ENCODE results near the gene MAK.
A peak's percentile ranks its signal among the peaks of the same experiment; 100 is the strongest.
"Not testable (repeated sequence)": the region's sequence is repeated elsewhere in the genome, so short reads cannot be mapped to it uniquely, and the experiment has no call there.

Gene MAK

DNA sequence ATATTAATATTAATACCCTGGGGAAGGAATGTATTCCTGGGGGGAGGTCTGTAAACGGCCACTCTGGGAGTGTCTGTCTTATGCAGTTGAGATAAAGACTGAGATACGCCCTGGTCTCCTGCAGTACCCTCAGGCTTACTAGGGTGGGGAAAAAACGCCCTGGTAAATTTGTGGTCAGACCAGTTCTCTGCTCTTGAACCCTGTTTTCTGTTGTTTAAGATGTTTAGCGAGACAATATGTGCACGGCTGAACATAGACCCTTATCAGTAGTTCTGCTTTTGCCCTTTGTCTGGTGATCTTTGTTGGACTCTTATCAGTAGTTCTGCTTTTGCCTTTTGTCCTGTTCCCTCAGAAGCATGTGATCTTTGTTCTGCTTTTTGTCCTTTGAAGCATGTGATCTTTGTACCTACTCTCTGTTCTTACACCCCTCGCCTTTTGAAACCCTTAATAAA, 15.5 kb upstream of the MAK start:
- not testable (repeated sequence) for ATAC-seq

DNA sequence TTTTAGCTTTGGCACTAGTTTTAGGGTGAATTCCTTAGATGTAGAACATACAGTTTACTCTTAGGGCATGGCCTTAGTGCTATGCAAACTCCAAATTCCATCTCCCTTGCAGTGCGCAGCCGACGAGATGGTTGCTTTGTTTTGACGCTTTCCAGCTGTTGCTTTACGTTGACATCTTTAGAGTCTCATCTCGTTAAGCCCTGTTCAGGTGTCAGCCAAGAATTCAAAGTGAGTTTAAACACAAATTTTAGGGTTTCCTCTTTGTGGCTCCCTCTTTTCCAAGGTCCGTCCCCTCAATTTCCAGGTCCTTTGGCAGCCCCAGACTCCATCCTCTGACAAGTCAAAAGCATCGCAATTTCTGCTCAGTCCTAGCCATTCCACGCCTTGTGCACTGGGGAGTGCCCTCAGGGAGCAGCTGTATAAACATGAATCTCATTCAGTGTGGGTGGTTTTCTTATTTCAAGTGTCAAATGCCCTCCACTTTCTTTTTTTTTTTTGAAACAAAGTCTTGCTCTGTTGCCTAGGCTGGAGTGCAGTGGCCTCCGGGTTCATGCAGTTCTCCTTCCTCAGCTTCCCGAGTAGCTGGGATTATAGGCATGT, 14.1 kb upstream of the MAK start:
- no peak for ATAC-seq

DNA sequence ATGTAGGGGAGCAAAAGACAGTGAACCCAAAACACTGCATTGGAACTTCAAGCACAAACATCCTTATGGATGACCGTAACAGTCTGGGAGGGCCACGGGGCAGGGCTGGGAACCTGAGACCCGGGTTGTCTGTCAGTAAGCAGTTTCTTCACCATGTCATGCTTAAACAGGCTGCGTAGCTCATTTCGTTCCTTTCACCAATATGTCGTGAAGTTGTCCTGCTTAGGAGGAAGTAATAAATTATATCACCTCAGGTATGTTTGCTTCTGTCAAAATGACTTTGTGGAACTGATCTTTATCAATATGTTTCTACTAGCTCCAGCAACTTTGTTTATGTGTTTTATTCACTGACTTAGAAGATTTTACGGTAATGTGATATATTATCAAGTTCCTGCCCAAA, 12.4 kb upstream of the MAK start:
- no peak for ATAC-seq

DNA sequence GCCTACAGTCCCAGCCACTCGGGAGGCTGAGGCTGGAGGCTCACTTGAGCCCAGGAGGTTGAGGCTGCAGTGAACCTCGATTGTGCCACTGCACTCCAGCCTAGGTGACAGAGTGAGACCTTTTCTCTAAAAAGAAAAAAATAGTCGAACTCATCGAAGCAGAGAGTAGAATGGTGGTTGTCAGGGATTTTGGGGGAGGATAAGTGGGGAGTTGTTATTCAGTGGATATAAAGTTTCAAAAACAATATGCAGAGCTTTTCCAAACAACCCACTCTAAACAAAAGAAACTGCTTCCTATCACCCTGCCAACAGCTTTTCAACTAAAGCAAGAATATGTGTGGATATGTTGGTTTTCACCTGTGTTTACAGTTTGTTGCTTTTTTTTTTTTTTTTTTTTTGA, 11.6 kb upstream of the MAK start:
- ATAC-seq, result no peak

DNA sequence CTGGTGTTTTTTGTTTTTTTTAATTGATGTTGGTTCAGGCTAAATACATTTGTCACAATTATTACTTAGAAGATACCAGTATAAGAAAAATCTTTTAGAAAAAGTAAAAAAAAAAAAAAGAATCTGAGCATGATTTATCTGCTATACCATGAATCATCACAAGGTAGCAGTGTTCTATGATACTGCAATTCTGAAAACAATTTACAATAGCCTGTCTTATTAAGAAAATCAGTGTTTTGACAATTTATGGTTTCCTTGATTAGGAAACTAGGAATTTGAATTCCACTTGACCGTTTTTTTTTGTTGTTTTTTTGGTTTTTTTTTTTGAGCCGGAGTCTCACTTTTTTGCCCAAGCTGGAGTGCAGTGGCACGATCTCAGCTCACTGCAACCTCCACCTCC, 9.3 kb upstream of the MAK start:
- no peak for ATAC-seq

DNA sequence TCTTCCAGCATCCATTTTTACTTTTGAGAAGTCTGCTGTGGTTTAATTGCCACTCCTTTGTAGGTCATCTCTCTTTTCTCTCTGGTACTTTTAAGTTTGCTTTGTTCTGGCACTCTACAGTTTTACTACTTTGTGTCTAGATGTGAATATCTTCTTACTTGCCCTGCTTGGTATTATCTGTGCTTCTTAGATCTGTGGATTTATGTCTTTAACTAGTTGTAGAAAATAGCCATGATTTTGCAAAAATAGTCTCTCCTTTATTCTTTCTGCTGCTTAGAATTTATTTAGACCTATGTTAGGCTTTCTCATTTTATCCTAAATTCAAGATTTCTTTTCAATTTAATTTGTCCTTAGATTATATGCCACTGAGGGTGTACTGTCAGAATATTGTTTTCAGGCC, 5.2 kb upstream of the MAK start:
- no peak for ATAC-seq

DNA sequence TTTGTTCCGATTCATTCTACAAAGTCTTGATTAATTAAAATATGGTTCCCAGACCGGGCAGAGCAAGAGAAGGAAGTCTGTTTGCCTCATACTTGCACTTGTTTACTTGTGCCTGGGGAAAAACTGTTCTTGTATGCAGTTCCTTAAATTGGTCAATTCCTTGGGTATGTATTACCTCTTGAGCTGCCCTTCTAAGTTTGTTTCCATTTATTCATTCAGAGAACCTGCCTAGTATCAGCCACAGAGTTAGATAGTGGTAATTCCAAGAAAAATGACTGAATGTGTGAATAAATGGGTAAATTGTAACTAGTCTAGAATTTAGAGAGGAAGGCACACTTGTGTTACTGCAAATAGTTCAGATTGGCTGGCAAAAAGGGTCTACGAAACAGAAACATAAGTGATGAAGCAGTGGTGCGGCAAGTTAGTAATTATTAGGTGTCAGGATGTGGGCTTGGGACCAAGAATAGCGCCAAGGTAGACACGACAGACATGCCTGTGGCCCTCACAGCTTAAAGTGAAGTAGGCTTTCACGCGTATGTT, 525 bp upstream of the MAK start:
- ATAC-seq, result peak; percentile 78 to 84

DNA sequence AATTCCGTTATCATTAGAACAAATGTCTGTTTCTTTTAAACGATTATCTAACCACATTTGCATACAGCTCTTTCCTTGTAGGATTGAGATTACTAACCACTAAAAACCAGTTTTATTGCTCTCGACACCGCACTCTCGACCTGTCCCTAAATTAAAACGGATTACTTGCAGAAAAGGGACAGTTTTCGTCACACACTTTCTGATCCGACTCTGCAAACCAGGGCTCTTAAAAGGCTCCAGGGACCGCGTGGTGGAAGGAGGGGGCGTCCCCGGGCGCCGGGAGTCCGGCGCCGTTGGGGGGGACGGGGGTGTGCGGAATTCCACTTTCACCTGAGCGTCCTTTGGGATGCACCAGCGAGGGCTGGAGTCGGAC, 731 bp downstream of the MAK start:
- ATAC-seq, result no peak

DNA sequence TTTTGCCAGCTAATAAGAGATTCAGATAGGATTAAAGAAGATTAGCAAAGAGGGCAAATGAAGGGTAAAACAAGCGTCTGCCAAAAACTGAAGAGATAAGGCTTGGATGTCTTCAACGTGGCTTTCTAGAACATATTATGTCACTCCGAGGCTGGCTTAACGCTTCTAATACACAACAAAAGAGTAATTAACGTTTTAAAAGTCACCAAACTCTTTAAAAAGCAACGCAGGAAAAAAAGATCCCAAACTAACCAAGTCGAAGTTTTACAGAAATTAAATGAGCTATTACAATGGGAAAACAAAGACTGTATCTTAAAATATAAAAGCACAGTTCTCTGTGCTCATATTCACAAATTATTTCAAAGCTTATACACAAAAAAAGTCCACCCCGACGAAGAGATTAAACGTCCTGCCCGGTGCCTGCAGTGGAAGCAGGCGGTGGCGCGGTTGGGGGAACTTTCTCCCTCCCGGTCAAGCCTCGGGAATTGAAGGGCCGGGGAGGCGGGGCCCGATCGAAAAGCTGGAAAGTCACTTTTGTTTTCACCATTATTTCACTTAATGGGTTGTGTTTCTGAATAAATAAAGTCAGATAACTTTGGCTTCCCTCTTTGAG, 1.2 kb downstream of the MAK start:
- no peak for ATAC-seq

DNA sequence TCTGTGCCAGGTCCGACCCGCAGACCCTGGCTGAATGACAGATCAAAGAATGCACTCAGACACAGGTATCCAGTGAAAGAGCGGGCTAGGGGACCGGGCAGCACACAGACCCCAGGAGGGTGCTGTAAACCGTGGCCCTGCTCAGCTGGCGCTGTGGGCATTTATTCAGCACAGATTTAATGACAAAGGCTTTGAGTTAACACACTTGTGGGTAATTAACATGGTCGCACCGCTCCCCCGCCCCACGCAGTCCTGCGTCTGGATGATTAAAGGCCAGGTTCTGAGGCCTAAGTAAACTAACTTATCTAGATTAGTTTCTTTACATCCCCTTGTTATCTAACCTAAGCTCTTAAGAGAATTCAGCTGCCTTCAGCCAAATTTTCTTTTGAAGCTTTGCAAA, 3.5 kb downstream of the MAK start:
- ATAC-seq, result no peak

DNA sequence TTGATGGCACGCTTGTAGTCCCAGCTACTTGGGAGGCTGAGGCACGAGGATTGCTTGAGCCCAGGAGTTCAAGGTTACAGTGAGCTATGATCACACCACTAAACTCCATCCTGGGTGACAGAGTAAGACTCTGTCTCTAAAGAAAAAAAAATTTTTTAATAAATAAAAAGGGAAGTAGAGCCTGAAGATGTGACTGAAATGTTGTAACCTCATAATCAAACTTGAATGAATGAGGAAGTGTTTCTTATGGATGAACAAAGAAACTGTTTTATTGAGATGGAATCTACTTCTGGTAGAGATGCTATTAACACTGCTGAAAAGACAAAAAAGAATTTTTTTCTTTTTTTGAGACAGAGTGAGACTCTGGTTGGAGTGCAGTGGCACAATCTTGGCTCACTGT, 6.7 kb downstream of the MAK start:
- ATAC-seq, result no peak

DNA sequence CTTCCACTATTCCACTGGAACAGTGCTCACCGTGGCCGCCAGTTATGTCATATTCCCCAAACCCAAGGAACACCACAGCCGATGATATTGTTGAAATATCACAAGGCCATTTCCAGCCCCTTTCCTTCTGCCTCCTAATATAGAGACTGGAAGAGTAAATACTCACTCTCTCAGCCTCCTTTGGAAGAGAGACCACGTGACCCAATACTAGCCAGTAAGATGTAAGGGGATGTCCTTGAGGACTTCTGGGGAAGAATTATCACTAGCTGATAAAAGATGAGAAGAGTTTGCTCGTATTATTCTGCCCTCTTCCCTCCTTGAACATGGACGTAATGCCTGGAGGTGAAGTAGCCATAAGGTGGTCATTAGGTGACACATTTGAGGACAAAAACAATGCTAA, 13.5 kb downstream of the MAK start:
- ATAC-seq, result no peak

DNA sequence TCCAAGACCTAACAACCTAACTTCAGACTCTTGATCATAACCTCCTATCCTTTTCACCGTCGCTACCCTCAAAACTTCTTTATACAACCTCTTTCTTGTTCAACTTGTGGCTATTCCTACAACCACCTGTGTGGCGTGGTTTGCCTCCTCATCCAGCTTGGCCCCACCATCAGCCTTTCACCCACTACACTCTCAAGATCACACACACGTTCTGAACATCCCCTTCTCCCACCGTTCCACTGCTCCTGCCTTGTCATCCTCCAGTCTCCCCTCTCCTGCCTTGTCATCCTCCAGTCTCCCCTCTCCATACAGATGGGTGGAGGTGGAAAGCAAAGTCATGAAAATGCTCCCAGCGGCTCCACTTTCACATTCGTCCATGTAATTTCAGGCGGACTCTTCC, 14.0 kb downstream of the MAK start:
- ATAC-seq, result no peak

DNA sequence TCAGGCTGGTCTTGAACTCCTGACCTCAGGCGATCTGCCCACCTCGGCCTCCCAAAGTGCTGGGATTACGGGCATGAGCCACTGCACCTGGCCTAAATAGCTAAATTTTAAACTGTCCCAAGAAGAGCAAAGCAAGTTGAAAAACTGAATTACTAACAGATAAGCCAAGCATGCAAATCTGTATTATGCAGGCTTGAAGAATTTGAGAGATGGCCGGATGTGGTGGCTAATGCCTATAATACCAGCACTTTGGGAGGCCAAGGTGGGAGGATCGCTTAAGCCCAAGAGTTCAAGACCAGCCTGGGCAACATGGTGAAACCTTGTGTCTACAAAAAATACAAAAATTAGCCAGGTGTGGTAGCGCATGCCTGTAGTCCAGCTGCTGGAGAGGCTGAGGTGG, 24.2 kb downstream of the MAK start:
- not testable (repeated sequence) for ATAC-seq

DNA sequence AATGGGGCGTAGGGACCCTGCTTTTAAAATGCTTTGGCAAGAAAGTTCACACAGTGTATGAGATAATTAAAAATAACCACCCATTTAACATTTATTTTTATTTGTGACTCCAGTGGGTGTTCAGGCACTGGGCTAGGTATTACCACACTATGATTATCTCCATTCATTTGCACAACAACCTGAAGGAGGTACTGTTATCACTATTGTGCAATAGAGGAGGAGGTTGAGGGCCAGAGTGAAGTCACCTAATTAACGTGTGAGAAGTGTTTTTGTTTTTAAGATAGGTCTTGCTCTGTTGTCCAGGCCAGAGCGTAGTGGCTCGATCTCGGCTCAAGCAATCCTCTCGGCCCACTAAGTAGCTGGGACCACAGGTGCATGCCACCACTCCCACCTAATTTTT, 29.2 kb downstream of the MAK start:
- ATAC-seq, result no peak

DNA sequence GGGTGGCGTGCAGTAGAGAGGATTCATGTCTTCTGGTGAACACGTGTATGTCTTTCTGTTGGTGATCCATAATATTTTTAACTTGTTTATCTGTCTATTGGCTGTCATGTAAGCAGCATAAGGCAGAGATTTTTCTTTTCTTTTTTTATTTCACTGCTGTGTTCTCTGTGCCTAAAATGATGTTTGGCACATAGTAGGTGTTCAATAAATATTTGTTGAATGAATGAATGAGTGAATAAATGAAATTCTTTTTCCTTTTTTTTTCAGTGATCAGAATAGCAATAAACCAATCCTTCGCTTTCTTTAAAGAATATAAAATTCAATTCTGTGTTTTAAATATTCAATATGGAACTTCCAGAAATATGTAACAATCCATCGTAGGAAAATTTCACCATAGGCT, 30.0 kb downstream of the MAK start:
- no peak for ATAC-seq

DNA sequence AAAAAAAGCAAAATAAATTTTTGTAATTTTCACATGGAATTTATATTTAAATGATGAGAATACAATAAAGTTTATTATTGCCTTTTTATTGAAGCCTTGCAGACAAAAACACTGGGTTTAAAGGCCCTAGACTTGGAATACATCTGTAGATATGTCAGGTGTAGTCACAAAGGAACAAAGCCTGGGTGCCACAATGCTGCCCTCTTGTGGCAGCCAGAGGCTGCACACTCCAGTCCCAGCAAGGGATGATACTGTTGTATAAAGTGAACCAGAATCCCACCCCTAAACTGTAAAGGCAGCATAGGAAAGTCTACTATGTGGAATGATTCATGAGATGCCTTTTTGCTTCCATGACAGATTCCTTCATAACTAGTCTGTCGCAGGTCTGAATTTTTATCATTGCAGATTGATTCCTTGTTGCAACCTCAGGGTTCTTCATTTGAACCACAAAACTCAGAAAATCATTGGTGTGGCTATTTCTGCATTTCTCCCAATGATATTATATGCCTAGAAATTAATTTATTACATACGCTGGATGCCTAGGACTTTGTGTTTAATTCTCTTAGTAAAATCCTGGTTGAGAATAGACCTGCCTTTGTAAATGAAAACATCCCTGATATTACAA, 37.0 kb downstream of the MAK start:
- ATAC-seq, result peak; percentile 84 to 85

DNA sequence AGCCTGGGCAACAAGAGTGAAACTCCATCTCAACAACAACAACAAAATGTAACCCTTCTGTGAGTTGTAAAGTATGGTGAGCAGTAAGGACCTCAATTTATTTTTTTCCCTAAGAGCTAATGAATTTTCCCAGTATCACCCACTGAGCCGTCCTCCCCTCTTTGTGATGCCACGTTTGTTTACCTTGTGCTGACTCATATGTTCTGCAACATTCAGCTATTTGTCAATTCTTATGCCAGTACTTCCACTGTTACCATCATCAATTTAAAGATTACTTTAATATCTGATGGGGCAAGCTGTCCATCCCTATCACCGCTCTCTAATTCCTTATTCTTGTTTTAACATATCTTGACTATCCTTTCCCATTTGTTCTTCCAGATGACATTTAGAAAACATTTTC, 37.5 kb downstream of the MAK start:
- ATAC-seq, result no peak

DNA sequence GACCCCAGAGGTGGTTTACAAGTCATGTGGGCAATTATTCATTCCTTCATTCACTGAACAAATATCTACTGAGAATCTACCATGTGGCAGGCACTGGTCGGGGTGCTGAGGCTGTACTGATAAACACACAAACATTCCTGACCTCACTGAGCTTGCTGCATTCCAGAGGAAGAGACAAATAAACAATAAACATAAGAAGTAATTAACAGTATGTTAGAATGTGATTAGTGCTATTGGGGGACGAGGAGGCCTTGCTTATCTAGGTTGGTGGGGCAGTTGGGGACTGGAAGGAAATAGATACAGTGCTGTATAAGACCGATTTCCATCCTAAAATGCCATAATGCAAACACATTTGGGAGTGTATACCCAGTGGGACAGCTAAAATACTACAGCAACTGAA, 44.1 kb downstream of the MAK start:
- no peak for ATAC-seq

DNA sequence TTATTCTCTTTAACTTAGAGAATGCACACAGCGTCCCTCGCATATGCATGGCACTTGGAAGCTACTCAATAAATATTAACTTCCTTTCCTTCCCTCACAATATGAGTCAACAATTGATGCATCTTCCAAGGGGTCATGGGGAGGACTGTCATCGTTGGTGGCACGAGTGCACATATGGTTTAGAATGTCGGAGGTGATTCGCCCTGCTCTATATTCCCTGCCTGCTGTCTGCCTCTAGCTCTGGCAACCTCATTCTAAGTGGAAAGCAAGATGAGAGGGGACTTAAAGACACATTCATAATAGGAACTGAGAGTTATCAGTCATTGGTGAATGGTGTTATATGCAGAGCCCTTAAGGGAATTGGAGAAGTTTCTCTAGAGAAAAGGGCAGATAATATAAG, 44.6 kb downstream of the MAK start:
- no peak for ATAC-seq

DNA sequence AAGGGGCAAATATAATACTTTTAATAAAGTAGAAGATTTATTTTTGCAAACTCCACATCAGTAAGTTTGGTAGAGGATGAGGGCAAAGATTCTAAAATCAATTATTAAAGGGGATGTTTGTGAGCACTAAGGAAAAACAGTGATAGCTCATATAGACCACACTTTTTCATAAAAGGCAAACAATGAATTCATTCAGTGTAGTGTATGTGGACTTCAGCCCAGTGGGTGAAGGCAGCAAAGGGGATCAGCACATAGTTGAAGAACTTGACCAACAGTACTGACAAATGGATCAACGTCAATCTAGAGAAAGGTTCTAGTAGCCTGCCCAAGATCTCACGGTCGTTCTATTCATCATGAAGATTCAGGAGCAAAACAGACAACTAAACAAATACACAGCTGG, 45.3 kb downstream of the MAK start:
- ATAC-seq, result no peak

DNA sequence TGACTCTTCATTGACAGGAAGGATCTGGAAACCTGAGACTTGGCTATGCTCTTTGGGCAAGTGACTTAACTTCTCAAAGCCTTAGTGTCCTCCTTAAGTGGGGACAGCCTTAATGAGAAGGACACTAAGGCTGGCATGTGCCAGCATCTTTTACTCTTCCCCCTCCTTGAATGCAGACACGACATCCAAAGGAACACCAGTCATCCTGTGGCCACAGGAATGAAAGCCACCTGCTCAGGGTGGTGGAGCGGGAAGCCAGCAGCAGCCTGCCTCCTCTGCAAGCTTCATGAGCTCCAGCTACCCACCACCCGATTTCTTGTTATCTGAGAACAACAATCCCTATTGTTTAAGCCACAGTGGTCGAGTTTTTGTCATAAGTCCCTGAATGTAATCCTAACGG, 46.2 kb downstream of the MAK start:
- no peak for ATAC-seq

DNA sequence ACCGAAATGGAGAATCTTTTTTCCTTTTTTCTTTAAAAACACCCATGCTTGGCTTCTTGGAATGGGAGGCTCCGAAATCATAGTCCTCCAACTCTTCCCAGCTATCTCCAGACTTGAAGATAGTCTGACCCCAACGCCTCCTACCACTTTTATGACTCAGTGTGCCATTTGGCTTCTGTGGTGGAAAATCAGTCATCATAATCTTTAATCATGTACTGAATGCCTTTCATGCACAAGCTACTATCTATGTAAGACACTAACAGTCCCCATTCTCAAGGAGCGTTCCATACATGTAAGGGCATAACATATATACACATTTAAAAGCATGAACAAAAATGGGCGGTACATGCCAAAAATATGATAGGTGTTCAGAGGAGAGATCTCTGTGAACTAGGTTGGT, 46.7 kb downstream of the MAK start:
- no peak for ATAC-seq

DNA sequence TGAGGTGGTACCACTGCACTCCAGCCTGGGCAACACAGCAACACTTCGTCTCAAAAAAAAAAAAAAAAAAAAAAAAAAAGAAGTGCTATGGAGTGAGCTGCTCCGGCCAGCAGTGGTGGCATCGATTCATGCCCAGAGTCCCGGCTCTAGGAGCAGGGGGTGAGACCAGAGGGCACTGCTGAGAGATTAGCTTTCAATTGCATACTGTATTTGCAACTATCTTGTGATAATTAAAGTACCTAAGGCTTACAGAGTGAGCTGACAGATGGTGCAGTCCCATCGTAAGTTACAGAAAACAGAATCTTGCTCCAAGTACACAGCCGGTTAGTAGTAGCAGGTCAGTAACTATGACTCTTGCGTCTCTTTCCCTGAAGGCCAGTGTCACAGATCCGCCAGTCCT, 59.3 kb downstream of the MAK start:
- no peak for ATAC-seq

DNA sequence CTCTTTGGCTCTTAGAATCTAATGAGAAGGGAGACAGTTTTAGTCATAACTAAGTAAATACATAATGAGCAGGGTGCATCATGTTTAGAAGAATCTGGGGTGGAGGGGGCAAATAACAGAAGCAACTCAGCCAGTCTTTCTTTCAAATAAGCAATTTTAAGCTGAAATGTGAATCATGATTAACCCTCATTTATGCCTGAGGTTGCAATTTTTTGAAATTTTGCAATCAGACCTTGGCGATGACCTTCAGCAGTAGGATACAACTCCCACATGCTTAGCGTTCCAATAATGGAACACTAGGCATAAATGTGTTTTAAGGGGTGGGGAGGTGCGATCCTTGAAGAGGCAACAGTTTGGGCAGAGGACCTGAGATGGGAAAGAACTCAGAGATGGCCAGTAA, 60.1 kb downstream of the MAK start:
- ATAC-seq, result no peak

Measured in activated CD4-positive, CD25-positive, alpha-beta regulatory T cell treated with anti-CD3 and anti-CD28 coated beads, Interleukin-2, amount 50 U/mL, for 24 hours (primary cell).